ENCODE measurements around the gene ADORA2B.
"Not testable (repeated sequence)": the region's sequence is repeated elsewhere in the genome, so short reads cannot be mapped to it uniquely, and the experiment has no call there.

ADORA2B gene

GRCh38 chr17:15954222-15954621, 9.3 kb downstream of the ADORA2B start:
- DNase-seq (ENCODE audit: low read depth in 2 of 2): no peak

- DNase-seq (ENCODE audit: low read depth in 2 of 2): no peak
These were observed 11.0 kb downstream of the ADORA2B start for GRCh38 chr17:15955793-15956541.

- peak in 1 of 2 donors; percentile 55 for DNase-seq (ENCODE audit: low read depth in 2 of 2)
These were observed 12.3 kb downstream of the ADORA2B start for GRCh38 chr17:15957206-15957605.

- no peak for DNase-seq (ENCODE audit: low read depth in 2 of 2)
These were observed 12.8 kb downstream of the ADORA2B start for GRCh38 chr17:15957608-15958307.

- DNase-seq (ENCODE audit: low read depth in 2 of 2): no peak
These were observed 13.5 kb downstream of the ADORA2B start for GRCh38 chr17:15958484-15958854.

- DNase-seq (ENCODE audit: low read depth in 2 of 2): no peak
These were observed 18.8 kb downstream of the ADORA2B start for GRCh38 chr17:15963670-15964110.

- no peak for DNase-seq (ENCODE audit: low read depth in 2 of 2)
These were observed 20.6 kb downstream of the ADORA2B start for GRCh38 chr17:15965528-15965927.

- no peak for DNase-seq (ENCODE audit: low read depth in 2 of 2)
These were observed 21.4 kb downstream of the ADORA2B start for GRCh38 chr17:15966183-15966878.

- DNase-seq (ENCODE audit: low read depth in 2 of 2): no peak
These were observed 21.9 kb downstream of the ADORA2B start for GRCh38 chr17:15966879-15967248.

- no peak for DNase-seq (ENCODE audit: low read depth in 2 of 2)
These were observed 22.9 kb downstream of the ADORA2B start for GRCh38 chr17:15967706-15968399.

GRCh38 chr17:15969463-15969862, 24.5 kb downstream of the ADORA2B start:
- DNase-seq (ENCODE audit: low read depth in 2 of 2): no peak

- no peak for DNase-seq (ENCODE audit: low read depth in 2 of 2)
These were observed 25.6 kb downstream of the ADORA2B start for GRCh38 chr17:15970500-15970899.

GRCh38 chr17:15971098-15971678, 26.3 kb downstream of the ADORA2B start:
- DNase-seq (ENCODE audit: low read depth in 2 of 2): no peak

GRCh38 chr17:15971882-15972281, 27.0 kb downstream of the ADORA2B start:
- DNase-seq (ENCODE audit: low read depth in 2 of 2): no peak

GRCh38 chr17:15972497-15972951, 27.6 kb downstream of the ADORA2B start:
- no peak for DNase-seq (ENCODE audit: low read depth in 2 of 2)

GRCh38 chr17:15973016-15973415, 28.1 kb downstream of the ADORA2B start:
- no peak for DNase-seq (ENCODE audit: low read depth in 2 of 2)

- DNase-seq (ENCODE audit: low read depth in 2 of 2): no peak
These were observed 28.9 kb downstream of the ADORA2B start for GRCh38 chr17:15973834-15974233.

GRCh38 chr17:15977894-15978293, 33.0 kb downstream of the ADORA2B start:
- DNase-seq (ENCODE audit: low read depth in 2 of 2): no peak

- no peak for DNase-seq (ENCODE audit: low read depth in 2 of 2)
These were observed 33.7 kb downstream of the ADORA2B start for GRCh38 chr17:15978606-15979005.

- not testable (repeated sequence) for DNase-seq (ENCODE audit: low read depth in 2 of 2)
These were observed 34.1 kb downstream of the ADORA2B start for GRCh38 chr17:15979013-15979412.

GRCh38 chr17:15981208-15981607, 36.3 kb downstream of the ADORA2B start:
- peak; percentile 5 to 15 for DNase-seq (ENCODE audit: low read depth in 2 of 2)
